ENCODE data around the gene GNAL. TPM values are rescaled to one million over a fixed set of nuclear protein-coding genes. Genes with fewer than 3 reads are reported as not detected.
"Not testable (repeated sequence)": the region's sequence is repeated elsewhere in the genome, so short reads cannot be mapped to it uniquely, and the experiment has no call there.

GNAL gene
- total RNA-seq, 2 donors from 2014 or later = 0.20 to 0.53 TPM

DNA sequence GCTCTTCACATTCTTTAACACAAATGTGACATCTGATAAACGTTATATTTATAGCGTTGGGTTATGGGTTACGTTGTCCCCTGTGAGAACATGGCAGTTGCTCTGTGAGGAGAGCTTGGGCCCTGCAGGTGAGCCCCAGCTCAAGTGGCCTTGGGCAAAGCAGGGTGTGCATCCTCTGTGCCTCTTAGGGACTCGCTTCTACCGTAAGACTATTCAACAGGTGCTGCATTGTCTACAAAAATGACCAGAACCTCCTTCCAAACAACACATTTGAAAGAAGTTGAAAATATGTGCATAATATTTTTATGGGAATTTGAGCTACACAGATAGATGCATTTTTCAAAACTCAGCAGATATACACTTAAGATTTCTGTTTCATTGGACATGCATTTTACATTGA is 145.7 kb downstream of the GNAL start:
- no peaks in the 10 kb centered on the region for H3K36me3 Mint-ChIP-seq
- no peak for ATAC-seq
- DNase-seq (ENCODE audit: low spot score in 2 of 2) = no peak
- H3K9me3 Mint-ChIP-seq = no peaks in the 10 kb centered on the region
- H3K27ac Mint-ChIP-seq = no peak overlapping the region

DNA sequence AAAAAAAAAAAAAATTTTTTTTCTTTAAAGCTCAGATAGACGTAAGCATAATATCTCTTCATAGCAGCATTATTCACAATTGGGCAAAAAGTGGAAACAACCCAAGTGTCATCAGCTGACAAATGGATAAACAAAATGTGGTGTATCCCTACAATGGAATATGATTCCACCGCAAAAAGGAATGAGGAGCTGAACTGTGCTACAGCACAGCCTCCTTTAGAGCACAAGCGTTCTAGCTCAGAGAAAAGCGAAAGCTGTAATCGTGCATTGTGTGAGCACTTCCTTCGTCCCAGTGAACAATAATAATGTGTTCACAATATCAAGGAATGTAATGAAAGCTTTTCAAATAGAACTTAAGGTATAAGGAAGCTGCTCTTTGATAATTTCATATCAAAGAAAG is 150.5 kb downstream of the GNAL start:
- H3K9me3 Mint-ChIP-seq = no peaks in the 10 kb centered on the region
- no peak for DNase-seq (ENCODE audit: low spot score in 2 of 2)
- H3K36me3 Mint-ChIP-seq = no peaks in the 10 kb centered on the region
- ATAC-seq = no peak
- no peak overlapping the region for H3K27ac Mint-ChIP-seq

DNA sequence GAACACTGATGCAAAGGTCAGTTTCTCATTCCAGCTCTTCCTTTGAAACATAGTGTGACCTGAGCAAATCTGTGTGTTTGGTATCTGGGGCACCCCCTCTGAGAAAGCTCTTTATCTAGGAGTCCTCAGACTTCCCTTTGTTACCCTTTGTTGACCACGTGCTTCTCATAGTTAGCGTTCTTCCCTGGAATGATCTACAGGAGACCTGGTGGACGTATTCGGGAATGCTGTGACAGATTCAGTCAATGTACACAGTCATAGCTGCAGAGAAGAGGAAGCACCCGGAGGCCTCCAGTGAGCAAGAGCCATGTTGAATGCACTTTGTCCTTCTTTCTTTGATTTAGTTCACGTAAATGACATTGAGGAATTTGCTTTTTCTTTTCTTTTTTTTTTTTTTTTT is 151.4 kb downstream of the GNAL start:
- DNase-seq (ENCODE audit: low spot score in 2 of 2) = no peak
- no peak overlapping the region for H3K27ac Mint-ChIP-seq
- no peaks in the 10 kb centered on the region for H3K9me3 Mint-ChIP-seq

DNA sequence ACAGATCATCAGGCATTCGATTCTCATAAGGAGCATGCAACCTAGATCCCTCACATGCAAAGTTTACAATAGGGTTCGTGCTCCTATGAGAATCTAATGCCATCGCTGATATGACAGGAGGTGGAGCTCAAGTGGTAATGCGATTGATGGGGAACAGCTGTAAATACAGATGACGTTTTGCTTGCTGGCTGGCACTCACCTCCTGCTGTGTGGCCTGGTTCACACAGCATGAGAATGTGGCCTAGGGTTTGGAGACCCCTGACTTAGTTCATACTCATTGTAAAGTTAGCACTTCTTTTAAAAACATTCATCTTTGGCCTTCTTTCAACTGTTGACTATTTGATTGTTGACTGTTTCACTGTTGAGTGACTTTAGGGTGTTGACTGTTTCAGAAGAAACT is 153.5 kb downstream of the GNAL start:
- DNase-seq (ENCODE audit: low spot score in 2 of 2) (no peak), ATAC-seq (no peak)
- Mint-ChIP-seq H3K27ac (no peak overlapping the region), H3K9me3 (no peaks in the 10 kb centered on the region), H3K36me3 (no peaks in the 10 kb centered on the region)

More for the DNA sequence above, 151.4 kb downstream of the GNAL start:
- no peaks in the 10 kb centered on the region for H3K36me3 Mint-ChIP-seq
- no peak for ATAC-seq

DNA sequence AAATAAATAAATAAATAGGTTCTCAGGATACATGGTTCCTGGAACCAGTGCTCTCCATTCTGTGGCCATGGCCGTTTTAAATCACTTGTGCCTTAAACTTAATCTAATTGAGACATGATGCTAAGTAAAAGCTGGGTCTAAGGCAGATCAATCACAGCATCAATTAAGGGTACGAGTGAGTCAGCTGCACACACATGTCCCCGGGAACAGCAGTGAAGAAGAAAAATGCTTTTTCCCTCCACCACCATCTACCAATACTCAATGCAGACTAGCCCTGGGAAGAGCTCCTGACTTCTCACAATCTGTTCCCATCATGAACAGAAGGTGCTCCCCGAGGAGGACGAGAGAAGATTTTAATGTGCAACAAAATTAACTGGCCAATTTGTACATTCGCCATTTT is 155.4 kb downstream of the GNAL start:
- ATAC-seq (no peak), DNase-seq (ENCODE audit: low spot score in 2 of 2) (no peak)
- Mint-ChIP-seq H3K9me3 (no peaks in the 10 kb centered on the region), H3K36me3 (no peaks in the 10 kb centered on the region), H3K27ac (no peak overlapping the region)

DNA sequence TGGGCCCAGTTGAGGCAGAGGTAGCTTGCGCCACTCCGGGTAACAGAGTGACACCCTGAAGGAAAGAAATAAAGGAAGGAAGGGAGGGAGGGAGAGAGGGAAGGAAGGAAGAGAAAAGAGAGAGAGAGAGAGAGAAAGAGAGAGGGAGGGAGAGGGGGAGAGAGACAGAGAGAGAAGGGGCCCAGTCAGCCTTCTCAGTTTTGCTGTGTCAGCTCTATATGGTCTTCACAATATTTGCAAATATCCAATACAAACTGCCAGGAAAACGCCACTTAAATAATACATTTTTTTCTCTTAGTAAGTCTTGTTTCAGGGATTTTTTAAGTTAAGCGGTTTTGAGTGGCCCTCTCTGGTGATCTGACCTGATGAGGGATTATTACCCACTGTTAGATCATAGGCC is 156.6 kb downstream of the GNAL start:
- ATAC-seq (no peak), DNase-seq (ENCODE audit: low spot score in 2 of 2) (no peak)
- no peaks in the 10 kb centered on the region for H3K9me3 Mint-ChIP-seq
- peaks cover 0 to 6% of the 10 kb centered on the region in 2 donors for H3K36me3 Mint-ChIP-seq
- H3K27ac Mint-ChIP-seq = no peak overlapping the region

DNA sequence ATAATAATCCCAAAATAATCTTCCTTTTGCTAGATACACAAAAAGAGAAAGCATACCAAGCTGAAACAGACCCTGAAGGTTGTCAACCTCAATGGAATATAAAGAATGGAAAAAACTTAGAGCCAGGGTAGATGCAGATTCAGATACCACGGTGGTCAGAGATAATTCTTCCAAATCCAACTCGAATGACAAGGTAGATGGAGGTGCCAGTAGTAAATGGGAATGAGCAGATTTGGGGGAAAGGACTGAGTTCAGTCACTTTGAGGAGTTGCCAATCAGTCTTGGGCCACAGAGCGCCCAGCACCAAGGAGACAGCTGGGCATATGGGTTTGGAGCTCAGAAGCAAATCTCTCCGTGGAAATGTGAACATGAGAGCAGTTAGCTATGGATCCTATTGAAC is 158.7 kb downstream of the GNAL start:
- peaks cover 16 to 22% of the 10 kb centered on the region in 2 donors for H3K36me3 Mint-ChIP-seq
- DNase-seq (ENCODE audit: low spot score in 2 of 2) (no peak), ATAC-seq (no peak)
- no peaks in the 10 kb centered on the region for H3K9me3 Mint-ChIP-seq
- no peak overlapping the region for H3K27ac Mint-ChIP-seq

DNA sequence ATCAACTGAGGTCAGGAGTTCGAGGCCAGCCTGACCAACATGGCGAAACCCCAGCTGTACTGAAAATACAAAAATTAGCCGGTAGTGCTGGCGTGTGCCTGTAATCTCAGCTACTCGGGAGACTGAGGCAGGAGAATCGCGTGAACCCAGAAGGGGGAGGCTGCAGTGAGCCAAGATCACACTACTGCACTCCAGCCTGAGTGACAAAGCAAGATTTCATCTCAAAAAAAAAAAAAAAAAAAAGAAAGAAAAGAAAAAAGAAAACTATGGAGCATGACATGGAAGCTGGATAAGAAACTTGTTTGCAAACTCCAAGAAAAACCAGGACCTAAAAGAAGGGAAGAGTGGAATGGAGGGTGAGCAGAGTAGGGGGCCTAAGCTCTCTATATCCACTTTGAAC is 160.2 kb downstream of the GNAL start:
- Mint-ChIP-seq H3K36me3 (peaks cover 16 to 22% of the 10 kb centered on the region in 2 donors), H3K9me3 (no peaks in the 10 kb centered on the region), H3K27ac (peak overlapping the region; percentile 29 to 93)
- ATAC-seq = no peak
- no peak for DNase-seq (ENCODE audit: low spot score in 2 of 2)

DNA sequence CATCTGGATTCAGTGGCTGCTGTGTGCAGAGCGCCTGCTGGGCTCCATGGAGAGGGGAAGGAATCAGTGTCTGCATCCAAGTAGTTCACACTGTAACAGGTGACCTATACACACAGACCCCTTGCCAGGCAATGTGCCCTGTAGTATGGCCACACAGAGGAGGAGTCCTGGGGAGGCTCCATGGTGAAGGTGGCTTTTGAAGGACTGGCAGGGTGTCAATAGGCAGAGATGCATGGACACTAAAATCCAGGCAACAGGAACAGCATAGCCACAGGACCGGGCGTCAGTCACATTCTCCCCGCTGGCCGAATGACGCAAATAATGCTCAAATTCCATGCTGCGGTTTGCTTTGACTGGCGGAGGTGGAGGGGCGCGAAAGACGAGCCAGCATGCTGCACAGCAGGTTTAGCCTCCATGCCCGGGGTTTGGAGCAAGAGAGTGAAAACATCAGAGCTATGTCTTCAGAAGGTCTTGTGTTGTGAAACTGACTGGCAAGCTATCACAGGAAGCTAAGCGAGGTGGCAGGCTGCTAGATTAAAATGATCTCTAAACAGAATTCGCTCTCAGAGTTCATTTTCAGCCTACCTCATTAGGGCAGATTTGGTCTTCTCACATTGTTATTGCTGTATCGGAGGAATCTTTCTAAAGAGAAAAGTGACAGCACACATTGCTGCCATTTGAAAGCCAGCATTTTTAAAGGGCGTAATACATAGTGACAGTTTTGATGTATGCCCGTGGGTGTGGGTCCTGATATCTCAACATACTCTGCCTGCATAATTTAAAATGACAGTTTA is 161.0 kb downstream of the GNAL start:
- DNase-seq (ENCODE audit: low spot score in 2 of 2) (peak; percentile 27 to 74), ATAC-seq (peak in 1 of 2 donors; percentile 51)
- Mint-ChIP-seq H3K27ac (peak overlapping the region; percentile 93 to 100), H3K36me3 (peaks cover 16 to 22% of the 10 kb centered on the region in 2 donors), H3K9me3 (no peaks in the 10 kb centered on the region)

DNA sequence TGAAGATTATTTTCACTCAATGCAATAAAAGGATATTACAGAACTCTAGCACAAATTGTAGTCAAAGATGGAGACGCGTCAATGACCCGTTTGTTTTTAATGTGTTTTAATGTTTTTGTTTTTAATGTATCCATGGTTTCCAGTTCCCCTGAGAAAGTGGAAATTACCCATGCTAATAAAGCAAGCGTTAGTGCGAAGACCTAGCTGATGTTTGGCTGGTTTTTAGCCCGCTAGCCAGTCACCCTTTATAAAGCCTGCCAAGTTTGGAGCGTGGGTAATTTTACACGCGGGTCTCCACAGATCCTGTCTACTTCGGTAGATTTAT is 161.7 kb downstream of the GNAL start:
- Mint-ChIP-seq H3K9me3 (no peaks in the 10 kb centered on the region), H3K36me3 (peaks cover 16 to 22% of the 10 kb centered on the region in 2 donors), H3K27ac (peak overlapping the region; percentile 93 to 100)
- DNase-seq (ENCODE audit: low spot score in 2 of 2) (no peak), ATAC-seq (peak; percentile 30 to 48)

DNA sequence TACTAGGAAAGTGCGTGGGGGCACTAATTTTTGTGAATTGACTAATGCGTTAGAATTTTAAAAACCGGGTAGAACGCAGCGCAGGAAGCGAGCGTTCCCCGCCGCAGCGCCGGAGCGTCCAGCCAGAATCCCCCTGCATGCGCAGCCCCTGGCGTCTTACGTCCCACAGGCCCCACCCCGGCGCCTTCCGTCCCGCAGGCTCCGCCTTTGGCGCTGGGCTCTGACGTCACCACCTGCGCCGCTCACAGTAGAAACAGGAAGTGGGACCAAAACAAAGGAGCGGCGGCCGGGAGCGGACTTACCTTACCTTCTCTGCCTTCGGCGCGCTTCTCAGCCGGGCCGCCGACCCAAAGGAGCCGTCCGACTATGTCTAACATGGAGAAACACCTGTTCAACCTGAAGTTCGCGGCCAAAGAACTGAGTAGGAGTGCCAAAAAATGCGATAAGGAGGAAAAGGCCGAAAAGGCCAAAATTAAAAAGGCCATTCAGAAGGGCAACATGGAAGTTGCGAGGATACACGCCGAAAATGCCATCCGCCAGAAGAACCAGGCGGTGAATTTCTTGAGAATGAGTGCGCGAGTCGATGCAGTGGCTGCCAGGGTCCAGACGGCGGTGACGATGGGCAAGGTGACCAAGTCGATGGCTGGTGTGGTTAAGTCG is 162.2 kb downstream of the GNAL start, which contains the start of gene CHMP1B:
CHMP1B (plus strand) TSS at position 268 of the 660 bp plus-strand sequence; CDS start at position 367, 99 bp downstream.
- H3K36me3 Mint-ChIP-seq = peaks cover 16 to 22% of the 10 kb centered on the region in 2 donors
- H3K27ac Mint-ChIP-seq = peak within 1 kb of the TSS; percentile 93 to 100
- H3K9me3 Mint-ChIP-seq = no peaks in the 10 kb centered on the region
- peak; percentile 93 to 98 for ATAC-seq
- DNase-seq (ENCODE audit: low spot score in 2 of 2) = peak; percentile 93 to 96

DNA sequence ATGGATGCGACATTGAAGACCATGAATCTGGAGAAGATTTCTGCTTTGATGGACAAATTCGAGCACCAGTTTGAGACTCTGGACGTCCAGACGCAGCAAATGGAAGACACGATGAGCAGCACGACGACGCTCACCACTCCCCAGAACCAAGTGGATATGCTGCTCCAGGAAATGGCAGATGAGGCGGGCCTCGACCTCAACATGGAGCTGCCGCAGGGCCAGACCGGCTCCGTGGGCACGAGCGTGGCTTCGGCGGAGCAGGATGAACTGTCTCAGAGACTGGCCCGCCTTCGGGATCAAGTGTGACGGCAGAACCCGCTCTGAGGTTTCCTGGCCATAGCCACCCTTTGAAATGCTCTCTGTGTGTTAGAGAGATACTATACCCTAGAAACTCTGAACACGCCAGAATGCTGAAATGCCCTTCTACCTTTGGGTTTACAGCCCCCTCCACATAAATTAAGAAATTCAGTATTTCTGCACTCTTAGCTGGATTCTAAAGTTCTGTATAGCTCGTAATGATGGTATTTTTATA is 162.8 kb downstream of the GNAL start:
- no peaks in the 10 kb centered on the region for H3K9me3 Mint-ChIP-seq
- peaks cover 16 to 22% of the 10 kb centered on the region in 2 donors for H3K36me3 Mint-ChIP-seq
- DNase-seq (ENCODE audit: low spot score in 2 of 2) (peak; percentile 39 to 68), ATAC-seq (peak; percentile 50 to 54)
- H3K27ac Mint-ChIP-seq = peak overlapping the region; percentile 93 to 100

DNA sequence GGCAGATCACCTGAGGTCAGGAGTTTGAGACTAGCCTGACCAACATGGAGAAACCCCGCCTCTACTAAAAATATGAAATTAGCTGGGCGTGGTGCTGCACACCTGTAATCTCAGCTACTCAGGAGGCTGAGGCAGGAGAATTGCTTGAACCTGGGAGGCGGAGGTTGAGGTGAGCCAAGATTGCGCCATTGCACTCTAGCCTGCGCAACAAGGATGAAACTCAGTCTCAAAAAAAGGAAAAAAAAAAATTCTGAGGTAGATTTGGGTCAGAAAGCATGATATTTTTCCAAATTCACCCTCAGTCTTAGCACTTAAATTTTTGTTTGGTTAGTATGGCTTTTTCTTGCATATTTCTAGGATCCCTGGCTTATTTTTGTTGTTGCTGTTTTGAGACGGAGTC is 165.5 kb downstream of the GNAL start:
- H3K27ac Mint-ChIP-seq; H3K9me3 Mint-ChIP-seq; ATAC-seq; DNase-seq (ENCODE audit: low spot score in 2 of 2): not testable (repeated sequence)
- H3K36me3 Mint-ChIP-seq = peaks cover 16 to 22% of the 10 kb centered on the region in 2 donors

DNA sequence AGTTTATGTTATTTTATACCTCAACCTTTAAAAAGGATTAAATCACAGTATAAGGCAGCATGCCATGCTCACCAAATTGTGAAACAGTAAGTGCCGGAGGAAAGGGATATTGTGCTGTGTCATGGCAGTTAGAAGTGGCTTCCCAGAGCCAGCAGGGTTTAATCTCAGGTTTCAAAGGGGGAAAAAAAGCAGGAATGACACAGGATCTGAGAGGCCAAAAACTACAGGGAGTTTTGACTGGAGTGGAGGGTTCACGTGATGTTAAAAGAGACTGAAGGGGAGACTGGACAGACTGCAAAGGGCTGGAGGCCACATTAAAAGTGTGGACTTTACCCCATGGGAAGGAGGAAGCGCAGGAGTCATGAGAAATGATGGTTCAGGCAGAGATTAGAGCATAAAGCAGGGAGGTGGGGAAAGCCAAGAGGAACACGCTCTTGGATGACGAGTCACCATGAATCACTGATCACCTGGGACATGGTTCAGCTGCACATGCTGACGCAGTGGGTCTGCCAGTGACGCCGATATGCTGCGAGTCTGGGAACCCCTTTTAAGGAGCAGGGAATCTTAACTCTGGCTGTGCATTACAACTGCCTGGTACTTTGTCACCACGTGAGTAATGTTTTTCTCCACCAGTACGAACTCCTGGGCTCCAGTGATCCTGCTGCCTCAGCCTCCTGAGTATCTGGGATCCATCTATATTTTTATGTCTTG is 168.3 kb downstream of the GNAL start:
- DNase-seq (ENCODE audit: low spot score in 2 of 2) = no peak
- peak overlapping the region; percentile 55 to 77 for H3K27ac Mint-ChIP-seq
- ATAC-seq = peak in 1 of 2 donors; percentile 20
- H3K36me3 Mint-ChIP-seq = peaks cover under 1% of the 10 kb centered on the region in 2 donors
- H3K9me3 Mint-ChIP-seq = no peaks in the 10 kb centered on the region

DNA sequence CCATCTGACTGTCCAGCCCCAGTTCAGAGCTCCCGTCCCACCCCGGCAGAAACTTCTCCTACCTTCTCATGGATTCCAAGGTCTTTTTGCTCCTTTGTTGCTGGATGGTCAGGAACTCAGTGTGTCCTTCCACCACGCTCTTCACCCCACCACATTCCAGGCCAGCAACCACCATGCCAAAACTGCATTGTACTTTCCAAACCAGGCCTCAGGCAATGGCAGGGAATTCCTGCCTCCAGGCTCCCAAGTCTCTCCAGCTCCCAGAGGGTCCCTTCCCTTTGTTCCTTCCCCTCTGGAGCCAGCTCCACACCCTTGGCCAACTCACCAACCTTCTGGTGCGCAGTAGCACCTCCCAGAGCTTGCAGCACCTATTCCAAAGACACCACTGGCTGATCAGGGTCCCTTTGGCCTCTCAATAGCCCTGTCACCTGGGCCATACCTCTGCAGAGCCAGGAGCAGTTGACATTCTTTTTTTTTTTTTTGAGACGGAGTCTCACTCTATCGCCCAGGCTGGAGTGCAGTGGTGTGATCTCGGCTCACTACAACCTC is 170.3 kb downstream of the GNAL start:
- DNase-seq (ENCODE audit: low spot score in 2 of 2) = no peak
- H3K36me3 Mint-ChIP-seq = no peaks in the 10 kb centered on the region
- no peaks in the 10 kb centered on the region for H3K9me3 Mint-ChIP-seq
- ATAC-seq = no peak
- H3K27ac Mint-ChIP-seq = peak overlapping the region; percentile 5 to 72

DNA sequence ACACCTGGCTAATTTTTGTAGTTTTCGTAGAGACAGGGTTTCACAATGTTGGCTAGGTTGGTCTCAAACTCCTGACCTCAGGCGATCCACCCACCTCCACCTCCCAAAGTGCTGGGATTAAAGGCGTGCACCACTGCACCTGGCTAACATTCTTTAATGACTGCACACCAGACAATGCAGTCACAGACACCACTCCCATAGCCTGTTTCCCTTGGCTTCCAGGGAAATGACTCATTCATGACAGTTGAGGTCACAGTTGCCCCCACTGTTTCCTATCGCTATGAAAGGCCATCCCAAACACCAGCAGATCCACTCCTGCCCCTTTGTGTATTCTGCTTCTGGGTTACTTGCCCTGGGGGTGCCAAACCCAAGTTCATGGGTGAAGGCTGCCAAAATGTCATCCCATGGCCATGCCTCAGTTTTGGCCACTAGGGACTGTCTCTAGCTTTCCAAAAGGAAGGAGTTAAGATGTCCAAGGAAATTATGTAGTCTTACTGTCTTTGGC is 170.9 kb downstream of the GNAL start:
- Mint-ChIP-seq H3K36me3 (no peaks in the 10 kb centered on the region), H3K9me3 (no peaks in the 10 kb centered on the region), H3K27ac (peak overlapping the region in 1 of 2 donors; percentile 72)
- ATAC-seq (peak in 1 of 2 donors; percentile 76), DNase-seq (ENCODE audit: low spot score in 2 of 2) (no peak)

Measured in activated naive CD4-positive, alpha-beta T cell treated with anti-CD3 and anti-CD28 coated beads, Interleukin-2, amount 50 U/mL, for 72 hours (primary cell).